ENCODE results near the gene ARMC6. TPM values are rescaled to one million over a fixed set of nuclear protein-coding genes. Genes with fewer than 3 reads are reported as not detected.

The ARMC6 gene
- total RNA-seq, 1 donor from 2014 or later, result 25.9 TPM

GRCh38 chr19:18999896-19000620 is 33.3 kb upstream of the ARMC6 start:
- Mint-ChIP-seq H3K27me3 (ENCODE audit: unreplicated experiment) (peaks cover 13% of the 10 kb centered on the region), H3K27ac (ENCODE audit: unreplicated experiment) (no peak overlapping the region), H3K4me3 (ENCODE audit: unreplicated experiment) (peak overlapping the region; percentile 34), H3K9me3 (ENCODE audit: unreplicated experiment) (no peaks in the 10 kb centered on the region), H3K36me3 (ENCODE audit: low read depth, unreplicated experiment) (peaks cover 30% of the 10 kb centered on the region), H3K4me1 (ENCODE audit: unreplicated experiment) (no peaks in the 10 kb centered on the region)
- no peak for TF ChIP-seq CTCF (IDR thresholded peaks at IDR 0.05; ENCODE audit: unreplicated experiment)
- peak; percentile 23 for DNase-seq (ENCODE audit: low spot score)

GRCh38 chr19:19004144-19004543 is 29.3 kb upstream of the ARMC6 start:
- Mint-ChIP-seq H3K27ac (ENCODE audit: unreplicated experiment) (no peak overlapping the region), H3K27me3 (ENCODE audit: unreplicated experiment) (peaks cover 13% of the 10 kb centered on the region), H3K9me3 (ENCODE audit: unreplicated experiment) (no peaks in the 10 kb centered on the region), H3K4me1 (ENCODE audit: unreplicated experiment) (no peaks in the 10 kb centered on the region), H3K36me3 (ENCODE audit: low read depth, unreplicated experiment) (peaks cover 47% of the 10 kb centered on the region), H3K4me3 (ENCODE audit: unreplicated experiment) (no peak overlapping the region)
- no peak for TF ChIP-seq CTCF (IDR thresholded peaks at IDR 0.05; ENCODE audit: unreplicated experiment)
- no peak for DNase-seq (ENCODE audit: low spot score)

GRCh38 chr19:19006213-19006612 is 27.2 kb upstream of the ARMC6 start:
- Mint-ChIP-seq H3K9me3 (ENCODE audit: unreplicated experiment) (no peaks in the 10 kb centered on the region), H3K27me3 (ENCODE audit: unreplicated experiment) (peaks cover 5% of the 10 kb centered on the region), H3K27ac (ENCODE audit: unreplicated experiment) (no peak overlapping the region), H3K36me3 (ENCODE audit: low read depth, unreplicated experiment) (peaks cover 46% of the 10 kb centered on the region), H3K4me3 (ENCODE audit: unreplicated experiment) (no peak overlapping the region), H3K4me1 (ENCODE audit: unreplicated experiment) (no peaks in the 10 kb centered on the region)
- no peak for TF ChIP-seq CTCF (IDR thresholded peaks at IDR 0.05; ENCODE audit: unreplicated experiment)
- no peak for DNase-seq (ENCODE audit: low spot score)

GRCh38 chr19:19009951-19010350 is 23.5 kb upstream of the ARMC6 start:
- H3K27ac Mint-ChIP-seq (ENCODE audit: unreplicated experiment), result no peak overlapping the region
- TF ChIP-seq CTCF (IDR thresholded peaks at IDR 0.05; ENCODE audit: unreplicated experiment), result no peak
- H3K36me3 Mint-ChIP-seq (ENCODE audit: low read depth, unreplicated experiment), result peaks cover 44% of the 10 kb centered on the region
- no peaks in the 10 kb centered on the region for H3K9me3 Mint-ChIP-seq (ENCODE audit: unreplicated experiment)
- no peaks in the 10 kb centered on the region for H3K4me1 Mint-ChIP-seq (ENCODE audit: unreplicated experiment)
- H3K27me3 Mint-ChIP-seq (ENCODE audit: unreplicated experiment), result peaks cover 4% of the 10 kb centered on the region
- H3K4me3 Mint-ChIP-seq (ENCODE audit: unreplicated experiment), result no peak overlapping the region
- no peak for DNase-seq (ENCODE audit: low spot score)

GRCh38 chr19:19010551-19010950 is 22.9 kb upstream of the ARMC6 start:
- no peak for DNase-seq (ENCODE audit: low spot score)
- H3K4me1 Mint-ChIP-seq (ENCODE audit: unreplicated experiment), result no peaks in the 10 kb centered on the region
- H3K36me3 Mint-ChIP-seq (ENCODE audit: low read depth, unreplicated experiment), result peaks cover 45% of the 10 kb centered on the region
- H3K27me3 Mint-ChIP-seq (ENCODE audit: unreplicated experiment), result peaks cover 4% of the 10 kb centered on the region
- no peak overlapping the region for H3K4me3 Mint-ChIP-seq (ENCODE audit: unreplicated experiment)
- no peak overlapping the region for H3K27ac Mint-ChIP-seq (ENCODE audit: unreplicated experiment)
- H3K9me3 Mint-ChIP-seq (ENCODE audit: unreplicated experiment), result no peaks in the 10 kb centered on the region
- no peak for TF ChIP-seq CTCF (IDR thresholded peaks at IDR 0.05; ENCODE audit: unreplicated experiment)
